Osteocyte (in vitro differentiated cells): ENCODE data around the gene VSTM2L. TPM values are rescaled to one million over a fixed set of nuclear protein-coding genes. Genes with fewer than 3 reads are reported as not detected.
A peak's percentile ranks its signal among the peaks of the same experiment; 100 is the strongest.
"Not testable (repeated sequence)": the region's sequence is repeated elsewhere in the genome, so short reads cannot be mapped to it uniquely, and the experiment has no call there.

Source experiments
- DNase-seq: peaks from one replicate; pipeline ENCODE4 v3.0.0; 2021; ENCODE audit warnings: mixed read lengths; ENCODE audit not compliant: unreplicated experiment; ENCODE audit errors: extremely low spot score
- H3K27ac Mint-ChIP-seq: one replicate; pipeline ENCODE4 v1.8.0; 2021; ENCODE audit warnings: mild to moderate bottlenecking, mixed read lengths; ENCODE audit not compliant: unreplicated experiment
- H3K27me3 Mint-ChIP-seq: one replicate; pipeline ENCODE4 v1.8.0; 2021; ENCODE audit warnings: mixed read lengths; ENCODE audit not compliant: unreplicated experiment
- H3K36me3 Mint-ChIP-seq: one replicate; pipeline ENCODE4 v1.8.0; 2021; ENCODE audit warnings: mixed read lengths; ENCODE audit not compliant: unreplicated experiment
- H3K4me1 Mint-ChIP-seq: one replicate; pipeline ENCODE4 v1.8.0; 2021; ENCODE audit warnings: mixed read lengths; ENCODE audit not compliant: unreplicated experiment
- H3K4me3 Mint-ChIP-seq: one replicate; pipeline ENCODE4 v1.8.0; 2021; ENCODE audit warnings: mild to moderate bottlenecking, moderate library complexity, mixed read lengths; ENCODE audit not compliant: unreplicated experiment
- H3K9me3 Mint-ChIP-seq: one replicate; pipeline ENCODE4 v1.8.0; 2021; ENCODE audit warnings: mixed read lengths; ENCODE audit not compliant: unreplicated experiment
- CTCF ChIP-seq: fragments of 200-600 bp; sonication (generic); IDR thresholded peaks from 2 replicates; pipeline ENCODE4 v1.5.0; 2021; ENCODE audit warnings: antibody characterized with exemption, mild to moderate bottlenecking, moderate library complexity
- long read RNA-seq: library from polyadenylated mRNA; unstranded; transcript quantifications from one replicate; pipeline ENCODE4 v2.0.0, GENCODE V29; 2021
- total RNA-seq: library from RNA; stranded (reverse); gene quantifications from 2 replicates; pipeline ENCODE4 v1.2.1, GENCODE V29; 2021

The VSTM2L gene
- total RNA-seq: 14.6 and 14.7 TPM in 2 replicates
- long read RNA-seq: 0 reads

- no peak for DNase-seq
- TF ChIP-seq CTCF: no peak
- peak within 1 kb of the TSS; percentile 84 for H3K4me3 Mint-ChIP-seq
- no peaks in the 10 kb centered on the region for H3K9me3 Mint-ChIP-seq
- peaks cover 40% of the 10 kb centered on the region for H3K4me1 Mint-ChIP-seq
- peaks cover 12% of the 10 kb centered on the region for H3K27me3 Mint-ChIP-seq
- H3K27ac Mint-ChIP-seq: peak within 1 kb of the TSS; percentile 59
- H3K36me3 Mint-ChIP-seq: no peaks in the 10 kb centered on the region
Measured at GRCh38 chr20:37902504-37903313, at the start of gene VSTM2L. TSS of gene VSTM2L (plus strand) at chr20:37903127. CDS start at chr20:37903351, 224 bp downstream.

- H3K36me3 Mint-ChIP-seq: peaks cover 9% of the 10 kb centered on the region
- no peak overlapping the region for H3K4me3 Mint-ChIP-seq
- no peak for TF ChIP-seq CTCF
- no peak for DNase-seq
- H3K27ac Mint-ChIP-seq: no peak overlapping the region
- peaks cover 6% of the 10 kb centered on the region for H3K4me1 Mint-ChIP-seq
- H3K27me3 Mint-ChIP-seq: no peaks in the 10 kb centered on the region
- no peaks in the 10 kb centered on the region for H3K9me3 Mint-ChIP-seq
Measured at GRCh38 chr20:37853823-37854375, 49.0 kb upstream of the VSTM2L start.

- DNase-seq, H3K4me3 Mint-ChIP-seq, H3K9me3 Mint-ChIP-seq, H3K27me3 Mint-ChIP-seq, H3K4me1 Mint-ChIP-seq, H3K27ac Mint-ChIP-seq: not testable (repeated sequence)
- H3K36me3 Mint-ChIP-seq: peaks cover 18% of the 10 kb centered on the region
Measured at GRCh38 chr20:37856034-37856433, 46.9 kb upstream of the VSTM2L start.

- Mint-ChIP-seq H3K4me1 (no peaks in the 10 kb centered on the region), H3K9me3 (peaks cover 5% of the 10 kb centered on the region), H3K27me3 (no peaks in the 10 kb centered on the region), H3K27ac (no peak overlapping the region), H3K36me3 (peaks cover 21% of the 10 kb centered on the region), H3K4me3 (no peak overlapping the region)
- DNase-seq: no peak
- TF ChIP-seq CTCF: no peak
Measured at GRCh38 chr20:37856932-37857660, 45.8 kb upstream of the VSTM2L start.

- Mint-ChIP-seq H3K4me3 (no peak overlapping the region), H3K9me3 (peaks cover 5% of the 10 kb centered on the region), H3K36me3 (peaks cover 24% of the 10 kb centered on the region), H3K4me1 (no peaks in the 10 kb centered on the region), H3K27me3 (no peaks in the 10 kb centered on the region), H3K27ac (no peak overlapping the region)
- no peak for TF ChIP-seq CTCF
- no peak for DNase-seq
Measured at GRCh38 chr20:37859406-37860171, 43.3 kb upstream of the VSTM2L start.
